GM19035 (cell line): Measurements from ENCODE around the gene TMEM240.
"Not testable (repeated sequence)": the region's sequence is repeated elsewhere in the genome, so short reads cannot be mapped to it uniquely, and the experiment has no call there.

Experiments
- ATAC-seq: cut with Tn5 transposase; IDR thresholded peaks from one replicate; pipeline ENCODE4 v1.9.1; 2021; ENCODE audit not compliant: unreplicated experiment

Gene TMEM240

GRCh38 chr1:1541956-1542765 is 1.7 kb upstream of the TMEM240 start:
- ATAC-seq, result no peak

- no peak for ATAC-seq
These were observed 599 bp upstream of the TMEM240 start for GRCh38 chr1:1540818-1541628.

- ATAC-seq, result no peak
These were observed 924 bp downstream of the TMEM240 start for GRCh38 chr1:1539310-1540089.

GRCh38 chr1:1538989-1539309 is 1.5 kb downstream of the TMEM240 start:
- ATAC-seq, result no peak

GRCh38 chr1:1538334-1538733 is 2.1 kb downstream of the TMEM240 start:
- ATAC-seq, result no peak

- no peak for ATAC-seq
These were observed 2.7 kb downstream of the TMEM240 start for GRCh38 chr1:1537626-1538250.

GRCh38 chr1:1536938-1537546 is 3.4 kb downstream of the TMEM240 start:
- ATAC-seq, result no peak

- ATAC-seq, result no peak
These were observed 4.1 kb downstream of the TMEM240 start for GRCh38 chr1:1536019-1536937.

- no peak for ATAC-seq
These were observed 5.0 kb downstream of the TMEM240 start for GRCh38 chr1:1535201-1536018.

GRCh38 chr1:1534401-1535154 is 5.8 kb downstream of the TMEM240 start:
- no peak for ATAC-seq

- ATAC-seq, result not testable (repeated sequence)
These were observed 6.5 kb downstream of the TMEM240 start for GRCh38 chr1:1533894-1534291.

- not testable (repeated sequence) for ATAC-seq
These were observed 7.1 kb downstream of the TMEM240 start for GRCh38 chr1:1533176-1533893.

GRCh38 chr1:1531947-1532346 is 8.5 kb downstream of the TMEM240 start:
- ATAC-seq, result no peak

GRCh38 chr1:1529936-1530335 is 10.5 kb downstream of the TMEM240 start:
- ATAC-seq, result no peak

- ATAC-seq, result no peak
These were observed 11.1 kb downstream of the TMEM240 start for GRCh38 chr1:1529321-1529720.

- no peak for ATAC-seq
These were observed 11.8 kb downstream of the TMEM240 start for GRCh38 chr1:1528301-1529267.
